HUES64 (cell line): ENCODE results near the gene DFFB.

Experiments
- H3K27ac ChIP-seq: 2 replicates; pipeline ENCODE4 v1.7.0; 2013; ENCODE audit warnings: low read depth, low read length, inconsistent platforms
- H3K27me3 ChIP-seq: 2 replicates; pipeline ENCODE4 v1.6.1; 2013; ENCODE audit warnings: mild to moderate bottlenecking, low read length; ENCODE audit not compliant: insufficient read depth
- H3K36me3 ChIP-seq: 2 replicates; pipeline ENCODE4 v1.6.1; 2013; ENCODE audit warnings: mild to moderate bottlenecking, low read length; ENCODE audit not compliant: insufficient read depth
- H3K4me1 ChIP-seq: 2 replicates; pipeline ENCODE4 v1.6.1; 2013; ENCODE audit warnings: mild to moderate bottlenecking, low read length, moderate library complexity; ENCODE audit not compliant: insufficient read depth
- H3K4me3 ChIP-seq: 2 replicates; pipeline ENCODE4 v1.5.1; 2013; ENCODE audit warnings: mild to moderate bottlenecking, low read length, moderate library complexity
- H3K9ac ChIP-seq: 2 replicates; pipeline ENCODE4 v1.6.1; 2013; ENCODE audit warnings: mild to moderate bottlenecking, low read depth, low read length
- H3K9me3 ChIP-seq: 2 replicates; pipeline ENCODE4 v1.6.1; 2013; ENCODE audit warnings: low read depth, low read length; ENCODE audit not compliant: insufficient read depth
- WGBS: fragments of 150-250, 120-280 bp; methylation state at CpG from one replicate; pipeline ENCODE4 v1.1.7; 2013; ENCODE audit warnings: missing lambda C conversion rate; 5-methylcytosine and 5-hydroxymethylcytosine counted together

The DFFB gene

GRCh38 chr1:3904006-3904842 lies 46.9 kb downstream of the DFFB start:
- 86% methylated on average over 24 of the region's 24 CpGs for WGBS
- Histone ChIP-seq H3K9ac (no peak overlapping the region), H3K36me3 (no peaks in the 10 kb centered on the region), H3K4me3 (no peak overlapping the region), H3K4me1 (peaks cover 9% of the 10 kb centered on the region), H3K27ac (no peak overlapping the region), H3K27me3 (no peaks in the 10 kb centered on the region), H3K9me3 (no peaks in the 10 kb centered on the region)

- WGBS, result 81% methylated on average over 4 of the region's 4 CpGs
- H3K27ac ChIP-seq, result no peak overlapping the region
- peaks cover 9% of the 10 kb centered on the region for H3K4me1 ChIP-seq
These were observed 47.5 kb downstream of the DFFB start for GRCh38 chr1:3904843-3905185.

DNA sequence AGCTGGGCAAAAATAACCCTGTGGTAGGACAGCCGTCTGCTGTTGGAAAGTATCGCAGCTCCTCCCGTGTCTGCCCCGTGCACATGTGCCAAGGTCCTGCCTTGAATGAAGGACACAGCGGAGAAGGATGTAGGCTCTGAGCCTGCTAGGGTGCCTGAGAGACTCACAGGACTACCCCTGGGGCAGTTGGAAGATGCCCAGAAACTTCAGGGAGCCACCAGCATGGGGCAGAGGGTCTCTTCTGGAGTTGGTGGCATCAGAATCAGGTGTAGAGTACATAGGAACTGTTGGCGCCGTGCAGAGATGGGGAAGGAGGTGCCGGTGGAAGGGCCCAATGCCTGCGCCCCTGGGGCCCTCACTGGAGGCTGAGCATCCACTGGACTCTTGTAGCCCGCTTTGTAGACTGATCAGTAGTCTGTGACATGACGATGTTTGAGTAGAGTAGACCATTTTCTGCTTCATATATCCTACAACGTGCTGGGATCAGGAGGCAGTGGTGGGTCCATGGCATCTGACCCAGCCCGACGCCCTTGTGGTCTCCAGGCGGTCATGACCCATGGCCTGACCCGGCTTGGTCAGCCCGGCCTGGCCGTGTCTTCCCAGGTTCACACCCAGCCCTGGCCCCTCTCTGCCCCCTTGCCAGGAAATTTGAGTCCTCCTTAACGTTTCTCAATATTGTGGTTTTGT lies 48.1 kb downstream of the DFFB start:
- no peaks in the 10 kb centered on the region for H3K36me3 ChIP-seq
- H3K9me3 ChIP-seq, result no peaks in the 10 kb centered on the region
- no peaks in the 10 kb centered on the region for H3K27me3 ChIP-seq
- H3K9ac ChIP-seq, result no peak overlapping the region
- H3K27ac ChIP-seq, result no peak overlapping the region
- H3K4me3 ChIP-seq, result no peak overlapping the region
- peaks cover 9% of the 10 kb centered on the region for H3K4me1 ChIP-seq
- 95% methylated on average over 19 of the region's 19 CpGs for WGBS

More at GRCh38 chr1:3904843-3905185, 47.5 kb downstream of the DFFB start:
- Histone ChIP-seq H3K9me3 (no peaks in the 10 kb centered on the region), H3K27me3 (no peaks in the 10 kb centered on the region), H3K36me3 (no peaks in the 10 kb centered on the region), H3K9ac (no peak overlapping the region), H3K4me3 (no peak overlapping the region)

GRCh38 chr1:3905953-3906671 lies 48.8 kb downstream of the DFFB start:
- H3K27ac ChIP-seq, result no peak overlapping the region

DNA sequence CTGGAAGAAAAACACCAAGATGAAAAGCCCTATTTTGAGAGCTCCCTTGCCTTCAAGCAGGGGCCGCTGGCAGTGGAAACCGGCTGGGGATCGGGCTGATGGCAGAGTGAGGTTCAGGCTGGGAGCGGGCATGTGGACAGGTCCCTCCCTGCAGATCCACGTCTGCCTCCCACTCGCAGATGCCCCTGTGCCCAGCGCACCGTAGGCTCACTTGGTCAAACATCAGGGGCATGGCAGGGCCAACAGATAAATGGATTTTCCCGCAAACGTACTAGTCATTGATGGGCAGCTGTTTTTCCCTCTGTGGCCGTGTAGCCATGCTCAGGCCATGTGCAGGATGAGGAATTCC lies 49.4 kb downstream of the DFFB start:
- Histone ChIP-seq H3K27ac (no peak overlapping the region), H3K9ac (no peak overlapping the region), H3K36me3 (no peaks in the 10 kb centered on the region), H3K4me1 (peaks cover 16% of the 10 kb centered on the region), H3K4me3 (no peak overlapping the region), H3K27me3 (no peaks in the 10 kb centered on the region), H3K9me3 (no peaks in the 10 kb centered on the region)
- WGBS, result 93% methylated on average over 11 of the region's 11 CpGs

More at GRCh38 chr1:3905953-3906671, 48.8 kb downstream of the DFFB start:
- Histone ChIP-seq H3K36me3 (no peaks in the 10 kb centered on the region), H3K4me3 (no peak overlapping the region), H3K9me3 (no peaks in the 10 kb centered on the region), H3K27me3 (no peaks in the 10 kb centered on the region), H3K9ac (no peak overlapping the region), H3K4me1 (peaks cover 11% of the 10 kb centered on the region)
- 92% methylated on average over 18 of the region's 18 CpGs for WGBS

- Histone ChIP-seq H3K4me3 (no peak overlapping the region), H3K4me1 (peaks cover 17% of the 10 kb centered on the region), H3K9ac (no peak overlapping the region), H3K9me3 (no peaks in the 10 kb centered on the region), H3K36me3 (no peaks in the 10 kb centered on the region), H3K27me3 (no peaks in the 10 kb centered on the region), H3K27ac (no peak overlapping the region)
- WGBS, result 85% methylated on average over 22 of the region's 22 CpGs
These were observed 49.8 kb downstream of the DFFB start for GRCh38 chr1:3907031-3907534.

DNA sequence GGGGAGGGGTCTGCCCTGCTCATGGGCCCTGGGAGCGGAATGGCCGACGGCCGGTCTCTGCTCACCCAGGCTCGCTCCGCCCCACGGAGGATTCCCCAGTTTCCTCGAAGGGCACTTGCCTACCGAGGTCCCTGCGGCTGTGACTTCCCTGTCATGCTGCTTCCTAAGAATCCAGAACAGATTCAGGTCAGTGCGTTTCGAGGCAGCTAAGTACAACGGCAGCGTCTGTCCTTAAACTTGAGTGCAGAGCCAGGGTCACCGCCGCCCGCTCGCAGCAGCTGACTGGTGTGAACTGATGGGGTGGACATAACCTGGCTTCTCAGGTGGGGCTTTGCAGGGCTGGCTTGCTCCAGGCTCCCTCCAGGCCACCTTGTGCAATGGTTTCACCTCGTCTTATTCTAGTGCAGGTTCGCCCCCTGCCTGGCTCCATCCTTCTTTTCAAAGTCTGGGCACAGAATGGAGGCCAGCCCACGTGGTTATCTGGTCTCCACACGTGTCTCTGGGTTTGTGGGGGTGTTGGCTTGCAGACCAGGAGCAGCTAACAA lies 50.4 kb downstream of the DFFB start:
- H3K9me3 ChIP-seq, result no peaks in the 10 kb centered on the region
- no peak overlapping the region for H3K4me3 ChIP-seq
- WGBS, result 89% methylated on average over 22 of the region's 22 CpGs
- H3K9ac ChIP-seq, result no peak overlapping the region
- H3K27ac ChIP-seq, result no peak overlapping the region
- no peaks in the 10 kb centered on the region for H3K36me3 ChIP-seq
- H3K27me3 ChIP-seq, result no peaks in the 10 kb centered on the region
- peaks cover 17% of the 10 kb centered on the region for H3K4me1 ChIP-seq

GRCh38 chr1:3908886-3909517 lies 51.7 kb downstream of the DFFB start:
- Histone ChIP-seq H3K36me3 (no peaks in the 10 kb centered on the region), H3K4me1 (peaks cover 9% of the 10 kb centered on the region), H3K27me3 (no peaks in the 10 kb centered on the region), H3K27ac (no peak overlapping the region), H3K4me3 (no peak overlapping the region), H3K9ac (no peak overlapping the region), H3K9me3 (no peaks in the 10 kb centered on the region)
- whole genome bisulfite sequencing, result 84% methylated on average over 17 of the region's 17 CpGs

DNA sequence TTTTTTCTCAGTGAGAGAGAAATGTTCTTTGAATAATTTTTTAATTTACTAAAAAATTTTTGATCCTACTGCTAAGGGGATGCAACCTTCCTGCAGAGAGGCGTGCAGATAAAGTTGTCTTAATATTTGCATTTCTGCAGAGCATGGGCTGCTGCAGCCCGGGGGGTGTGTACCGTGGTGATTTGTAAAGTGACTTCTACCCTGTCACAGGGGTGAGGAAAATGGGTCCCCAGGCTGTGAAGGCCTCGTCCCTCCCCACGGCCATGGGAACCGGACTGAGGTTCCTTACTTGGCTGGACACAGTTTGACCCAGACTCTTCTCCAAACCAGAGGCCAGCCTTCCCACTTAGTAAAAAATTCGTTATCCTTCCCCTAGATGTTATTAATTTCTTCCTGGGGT lies 52.3 kb downstream of the DFFB start:
- WGBS, result 84% methylated on average over 6 of the region's 7 CpGs
- no peaks in the 10 kb centered on the region for H3K36me3 ChIP-seq
- no peak overlapping the region for H3K4me3 ChIP-seq
- H3K9ac ChIP-seq, result no peak overlapping the region
- H3K4me1 ChIP-seq, result peaks cover 9% of the 10 kb centered on the region
- H3K27me3 ChIP-seq, result no peaks in the 10 kb centered on the region
- no peaks in the 10 kb centered on the region for H3K9me3 ChIP-seq
- no peak overlapping the region for H3K27ac ChIP-seq

GRCh38 chr1:3910049-3910731 lies 52.9 kb downstream of the DFFB start:
- 92% methylated on average over 30 of the region's 30 CpGs for WGBS
- Histone ChIP-seq H3K27ac (no peak overlapping the region), H3K27me3 (no peaks in the 10 kb centered on the region), H3K4me1 (peaks cover 9% of the 10 kb centered on the region), H3K9me3 (no peaks in the 10 kb centered on the region), H3K4me3 (no peak overlapping the region), H3K36me3 (no peaks in the 10 kb centered on the region), H3K9ac (no peak overlapping the region)
